HG03439 (cell line): Measurements from ENCODE around the gene NOTCH1.
A peak's percentile ranks its signal among the peaks of the same experiment; 100 is the strongest.

Experiments used
- ATAC-seq: cut with Tn5 transposase; IDR thresholded peaks from one replicate; pipeline ENCODE4 v1.9.1; 2021; ENCODE audit warnings: mild to moderate bottlenecking, moderate library complexity; ENCODE audit not compliant: unreplicated experiment

The NOTCH1 gene

GRCh38 chr9:136545965-136546696 lies at the start of gene NOTCH1:
Gene NOTCH1 (minus strand): TSS chr9:136546048. CDS start chr9:136545786, 262 bp downstream.
- peak; percentile 62 for ATAC-seq

GRCh38 chr9:136594492-136594891 lies 48.6 kb upstream of the NOTCH1 start:
- ATAC-seq = no peak

GRCh38 chr9:136593581-136593980 lies 47.7 kb upstream of the NOTCH1 start:
- no peak for ATAC-seq

- no peak for ATAC-seq
Measured at GRCh38 chr9:136592666-136593065, 46.8 kb upstream of the NOTCH1 start.

GRCh38 chr9:136590821-136591752 lies 45.2 kb upstream of the NOTCH1 start:
- ATAC-seq = no peak

- ATAC-seq = no peak
Measured at GRCh38 chr9:136589766-136590763, 44.2 kb upstream of the NOTCH1 start.

- no peak for ATAC-seq
Measured at GRCh38 chr9:136588663-136589464, 43.0 kb upstream of the NOTCH1 start.

GRCh38 chr9:136587944-136588662 lies 42.3 kb upstream of the NOTCH1 start:
- ATAC-seq = no peak

GRCh38 chr9:136587145-136587943 lies 41.5 kb upstream of the NOTCH1 start:
- ATAC-seq = no peak

- no peak for ATAC-seq
Measured at GRCh38 chr9:136586391-136586953, 40.6 kb upstream of the NOTCH1 start.

GRCh38 chr9:136585531-136586120 lies 39.8 kb upstream of the NOTCH1 start:
- ATAC-seq = no peak

- no peak for ATAC-seq
Measured at GRCh38 chr9:136584934-136585333, 39.1 kb upstream of the NOTCH1 start.

GRCh38 chr9:136584401-136584932 lies 38.6 kb upstream of the NOTCH1 start:
- ATAC-seq = no peak

- ATAC-seq = no peak
Measured at GRCh38 chr9:136582977-136583735, 37.3 kb upstream of the NOTCH1 start.

GRCh38 chr9:136581614-136582447 lies 36.0 kb upstream of the NOTCH1 start:
- ATAC-seq = no peak
